Esophagus squamous epithelium (tissue), 4 donors: ENCODE results near the gene TFEB.

Experiments
- CTCF ChIP-seq, 6 experiments: fragments of 450-650 bp in 4 of 6; fragments of 200-600 bp in 2 of 6; sonication (generic) in 2 of 6; IDR thresholded peaks; one replicate each; pipeline ENCODE4 v1.5.1; 2016 to 2019; ENCODE audit warnings: antibody characterized with exemption in 6 of 6, mild to moderate bottlenecking in 4 of 6, moderate library complexity in 4 of 6
- POLR2A ChIP-seq, 4 donors: fragments of 450-650 bp; IDR thresholded peaks; one replicate each; pipeline ENCODE4 v1.6.1; 2017; ENCODE audit warnings: antibody characterized with exemption in 4 of 4, mild to moderate bottlenecking in 4 of 4, moderate library complexity in 3 of 4

GRCh38 chr6:41705996-41706835, 29.2 kb downstream of the TFEB start:
- TF ChIP-seq CTCF (IDR thresholded peaks at IDR 0.05) (peak; percentile 43 to 82 (median 74)), POLR2A (IDR thresholded peaks at IDR 0.05) (no peak)
